H1 (cell line): ENCODE measurements around the gene RPS6KA2. TPM values are rescaled to one million over a fixed set of nuclear protein-coding genes. Genes with fewer than 3 reads are reported as not detected.
A peak's percentile ranks its signal among the peaks of the same experiment; 100 is the strongest.

ENCODE experiments used
- CTCF ChIA-PET: fragments of 300-600 bp; sonication (Branson Sonifier 250); formaldehyde crosslinking; loops from one replicate; lab custom pipeline; 2021; ENCODE audit not compliant: partially characterized antibody; lab: Charles Lee
- POLR2A ChIA-PET: fragments of 300-600 bp; sonication (Branson Sonifier 250); formaldehyde crosslinking; loops from one replicate; lab custom pipeline; 2021; ENCODE audit warnings: inconsistent platforms; ENCODE audit not compliant: partially characterized antibody; lab: Charles Lee
- DNase-seq, 2 experiments: peaks; one replicate each; pipeline versions ENCODE4 v3.0.0 to v3.0.0-alpha.2; 2010 to 2022; ENCODE audit warnings: low spot score in 2 of 2, low read depth in 1 of 2, mixed read lengths in 1 of 2
- FAIRE-seq: peaks from 2 replicates; lab custom pipeline; 2011; peaks lifted over from hg19 to GRCh38; lab: Jason Lieb, UNC
- H2AFZ ChIP-seq: 2 replicates; pipeline ENCODE4 v1.8.1; 2012; ENCODE audit warnings: low read length, inconsistent platforms
- H2AK5ac ChIP-seq: 2 replicates; pipeline ENCODE4 v1.6.1; 2013; ENCODE audit warnings: low read depth, low read length
- H2BK120ac ChIP-seq: replicated peaks from 2 replicates; pipeline ENCODE3; 2013; ENCODE audit warnings: low read depth, low read length, inconsistent platforms
- H2BK12ac ChIP-seq: 2 replicates; pipeline ENCODE4 v1.6.1; 2013; ENCODE audit warnings: low read depth, low read length
- H2BK15ac ChIP-seq: 2 replicates; pipeline ENCODE4 v1.6.1; 2013; ENCODE audit warnings: low read length
- H2BK20ac ChIP-seq: 2 replicates; pipeline ENCODE4 v1.6.1; 2013; ENCODE audit warnings: low read length
- H2BK5ac ChIP-seq: 2 replicates; pipeline ENCODE4 v1.6.1; 2013; ENCODE audit warnings: low read depth, low read length
- H3K14ac ChIP-seq: 2 replicates; pipeline ENCODE4 v1.6.1; 2013; ENCODE audit warnings: inconsistent platforms; ENCODE audit not compliant: insufficient read length
- H3K18ac ChIP-seq: 2 replicates; pipeline ENCODE4 v1.6.1; 2013; ENCODE audit warnings: low read length; ENCODE audit errors: extremely low read depth
- H3K23ac ChIP-seq: 2 replicates; pipeline ENCODE4 v1.6.1; 2013; ENCODE audit warnings: inconsistent platforms; ENCODE audit not compliant: insufficient read length
- H3K23me2 ChIP-seq: 2 replicates; pipeline ENCODE4 v1.6.1; 2013; ENCODE audit warnings: low read depth, low read length
- H3K27ac ChIP-seq: 2 replicates; pipeline ENCODE4 v1.6.1; 2011; ENCODE audit warnings: low read depth, low read length, inconsistent platforms
- H3K27me3 ChIP-seq, 4 experiments: replicated peaks in 1 of 4; 1 replicate in 1 of 4; 2 replicates in 3 of 4; pipeline versions ENCODE4 v1.6.1 to v1.8.1; 2011 to 2013; ENCODE audit warnings: low read length in 3 of 4, mild to moderate bottlenecking in 3 of 4, inconsistent platforms in 2 of 4, mixed read lengths in 2 of 4, moderate library complexity in 1 of 4; ENCODE audit not compliant: control insufficient read depth in 3 of 4, insufficient read depth in 3 of 4; ENCODE audit errors: extremely low read depth in 1 of 4
- H3K36me3 ChIP-seq, 4 experiments: 2 replicates each; pipeline versions ENCODE4 v1.6.1 to v1.8.1; 2011 to 2013; ENCODE audit warnings: mild to moderate bottlenecking in 4 of 4, low read length in 3 of 4, moderate library complexity in 2 of 4, control low read depth in 1 of 4, inconsistent platforms in 1 of 4; ENCODE audit not compliant: insufficient read depth in 4 of 4, control insufficient read depth in 2 of 4
- H3K4ac ChIP-seq: replicated peaks from 2 replicates; pipeline ENCODE3; 2013; ENCODE audit warnings: low read length, low read depth, mixed read lengths, inconsistent platforms; ENCODE audit not compliant: insufficient read length
- H3K4me1 ChIP-seq, 4 experiments: replicated peaks in 1 of 4; 1 replicate in 1 of 4; 2 replicates in 3 of 4; pipeline versions ENCODE4 v1.6.1 to v1.8.1; 2011 to 2013; ENCODE audit warnings: low read length in 3 of 4, inconsistent platforms in 2 of 4, mixed read lengths in 1 of 4; ENCODE audit not compliant: insufficient read depth in 4 of 4, control insufficient read depth in 3 of 4
- H3K4me2 ChIP-seq, 2 experiments: 2 replicates each; pipeline versions ENCODE4 v1.6.1 to v1.8.1; 2011 to 2013; ENCODE audit warnings: low read depth in 2 of 2, low read length in 2 of 2, control low read depth in 1 of 2, inconsistent platforms in 1 of 2, mild to moderate bottlenecking in 1 of 2; ENCODE audit not compliant: insufficient read depth in 1 of 2
- H3K4me3 ChIP-seq, 4 experiments: fragments of 200-600, 300-600 bp in 1 of 4; sonication (generic), shearing (Covaris generic), sonication (Bioruptor Twin) in 1 of 4; 2 replicates each; pipeline versions ENCODE4 v1.5.1 to v1.8.1; 2011 to 2016; ENCODE audit warnings: low read length in 4 of 4, low read depth in 3 of 4, control low read depth in 2 of 4, inconsistent platforms in 2 of 4, mild to moderate bottlenecking in 2 of 4, mixed read lengths in 1 of 4, moderate library complexity in 1 of 4; ENCODE audit not compliant: insufficient read depth in 2 of 4; ENCODE audit errors: extremely low read depth in 1 of 4
- H3K56ac ChIP-seq: replicated peaks from 2 replicates; pipeline ENCODE3; 2013; ENCODE audit warnings: low read depth, mild to moderate bottlenecking, mixed read lengths, low read length, inconsistent platforms; ENCODE audit not compliant: insufficient read length
- H3K79me1 ChIP-seq: 2 replicates; pipeline ENCODE4 v1.6.1; 2013; ENCODE audit warnings: low read depth, low read length, control low read depth
- H3K79me2 ChIP-seq, 2 experiments: 2 replicates each; pipeline versions ENCODE4 v1.6.1 to v1.8.1; 2012 to 2013; ENCODE audit warnings: low read length in 2 of 2, mild to moderate bottlenecking in 2 of 2, inconsistent platforms in 1 of 2; ENCODE audit not compliant: insufficient read depth in 2 of 2, control insufficient read depth in 1 of 2
- H3K9ac ChIP-seq, 4 experiments: replicated peaks in 1 of 4; 1 replicate in 1 of 4; 2 replicates in 3 of 4; pipeline versions ENCODE4 v1.6.1 to v1.8.1; 2011 to 2013; ENCODE audit warnings: low read depth in 3 of 4, low read length in 3 of 4, control low read depth in 2 of 4, mild to moderate bottlenecking in 2 of 4, moderate library complexity in 2 of 4, inconsistent platforms in 1 of 4; ENCODE audit errors: extremely low read depth in 1 of 4
- H3K9me3 ChIP-seq, 2 experiments: 2 replicates each; pipeline versions ENCODE4 v1.6.1 to v1.8.1; 2012 to 2013; ENCODE audit warnings: mild to moderate bottlenecking in 2 of 2, moderate library complexity in 2 of 2, control low read depth in 1 of 2, inconsistent platforms in 1 of 2, low read depth in 1 of 2, low read length in 1 of 2, mixed read lengths in 1 of 2; ENCODE audit not compliant: insufficient read depth in 2 of 2
- H4K20me1 ChIP-seq, 2 experiments: replicated peaks in 1 of 2; 2 replicates each; pipeline versions ENCODE3 to v1.8.1; 2011 to 2013; ENCODE audit warnings: inconsistent platforms in 2 of 2, low read length in 2 of 2, mild to moderate bottlenecking in 1 of 2; ENCODE audit not compliant: insufficient read depth in 2 of 2, control insufficient read depth in 1 of 2
- H4K5ac ChIP-seq: 2 replicates; pipeline ENCODE4 v1.6.1; 2013; ENCODE audit warnings: low read length, low read depth, mixed read lengths, inconsistent platforms; ENCODE audit not compliant: insufficient read length
- H4K8ac ChIP-seq: 2 replicates; pipeline ENCODE4 v1.8.0; 2013; ENCODE audit warnings: mild to moderate bottlenecking, moderate library complexity, low read length, inconsistent platforms; ENCODE audit not compliant: insufficient read depth; ENCODE audit errors: extremely low read depth
- H4K91ac ChIP-seq: replicated peaks from 2 replicates; pipeline ENCODE3; 2013; ENCODE audit warnings: low read length, mixed read lengths, inconsistent platforms; ENCODE audit not compliant: insufficient read length
- ASH2L ChIP-seq: fragments of 200-600, 300-600 bp; sonication (generic); IDR thresholded peaks from one replicate; pipeline ENCODE4 v1.7.1; 2017; ENCODE audit warnings: low read length
- KDM1A ChIP-seq: fragments of 200-600, 300-600 bp; sonication (generic); IDR thresholded peaks from 2 replicates; pipeline ENCODE4 v1.7.1; 2016; ENCODE audit warnings: mild to moderate bottlenecking, low read length, borderline replicate concordance
- WGBS, 2 experiments: shearing (Covaris generic) in 1 of 2; methylation state at CpG; one replicate each; pipeline versions ENCODE4 v1.1.6 to v1.1.7; 2013 to 2015; ENCODE audit warnings: low lambda C conversion rate in 2 of 2, mixed read lengths in 2 of 2, inconsistent platforms in 1 of 2, low coverage in 1 of 2, missing lambda C conversion rate in 1 of 2; ENCODE audit not compliant: insufficient replicate concordance in 2 of 2, insufficient coverage in 1 of 2, insufficient read length in 1 of 2; ENCODE audit errors: extremely low coverage in 1 of 2, missing lambda C conversion rate in 1 of 2; 5-methylcytosine and 5-hydroxymethylcytosine counted together
- polyA plus RNA-seq, 7 experiments: library from polyadenylated mRNA; depleted of rRNA in 3 of 7; stranded (reverse) in 5 of 7; unstranded in 2 of 7; fragments of >200 nt in 5 of 7; fragments of 200-250 nt in 2 of 7; gene quantifications; 1 replicate in 5 of 7; 2 replicates in 1 of 7; 4 replicates in 1 of 7; pipeline versions ENCODE4 v1.2.1 to v1.2.3, GENCODE V29; 2011 to 2013; ENCODE audit warnings: missing spikeins in 2 of 7, mixed read lengths in 2 of 7
- total RNA-seq: library from RNA; stranded (reverse); fragmentation: NEBNext Ultra II Directional; extraction: Animal tissue kit (Norgen Biotek cat#: 25700); gene quantifications from 2 replicates; pipeline ENCODE4 v1.2.1, GENCODE V29; 2021

Gene RPS6KA2
- total and polyA plus RNA-seq, 2 of the 8 experiments (the other 6 are each of a cell fraction or from before 2014, with no cell fraction given), result 8.8 to 25.7 TPM

DNA sequence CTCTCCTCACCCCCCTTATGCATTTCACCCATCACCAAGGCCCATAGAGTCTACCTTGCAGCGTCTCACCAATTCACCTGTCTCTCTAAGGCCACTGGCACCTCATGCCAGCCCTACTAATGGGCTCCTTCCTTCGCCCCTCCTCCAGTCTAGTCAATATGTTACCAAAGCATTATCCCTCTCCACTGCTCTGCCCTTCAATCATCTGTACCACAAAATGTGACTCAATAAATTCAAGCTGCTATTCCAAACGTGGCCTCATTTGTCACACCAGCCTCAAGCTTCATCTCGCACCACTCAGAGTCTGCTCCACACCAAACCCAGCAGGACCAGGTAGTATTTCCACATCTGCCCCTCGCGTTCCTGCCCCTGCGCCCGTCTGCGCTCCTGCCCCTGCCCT lies 21.8 kb upstream of the RPS6KA2 start:
- Histone ChIP-seq H3K14ac (no peak overlapping the region), H3K4me3 (no peak overlapping the region), H2BK15ac (0 out of 2 replicates have a peak overlapping the region, but pooled peaks have one; percentile 65), H2BK120ac (no peak overlapping the region), H2BK20ac (no peak overlapping the region), H3K9ac (no peak overlapping the region), H3K27me3 (no peaks in the 10 kb centered on the region; a peak in 1 of 7 replicates), H3K79me1 (no peaks in the 10 kb centered on the region), H2BK5ac (no peak overlapping the region), H4K8ac (no peak overlapping the region; the same call in 1 of the 2 replicates), H2AK5ac (no peak overlapping the region), H3K4me1 (peaks cover 3 to 17% (median 10%) of the 10 kb centered on the region in 4 experiments), H4K20me1 (peaks cover 0 to 5% of the 10 kb centered on the region in 2 experiments), H3K18ac (no peak overlapping the region), H3K56ac (no peak overlapping the region), H3K4me2 (no peak overlapping the region), H2BK12ac (0 out of 2 replicates have a peak overlapping the region, but pooled peaks have one; percentile 89), H3K23me2 (peaks cover 6% of the 10 kb centered on the region), H3K79me2 (no peaks in the 10 kb centered on the region), H3K27ac (no peak overlapping the region), H3K9me3 (peaks cover 0 to 4% of the 10 kb centered on the region in 2 experiments; a peak in 1 of 4 replicates), H4K5ac (no peak overlapping the region), H4K91ac (no peak overlapping the region), H3K23ac (no peak overlapping the region), H3K4ac (no peak overlapping the region), H3K36me3 (peaks cover 0 to 5% (median 0%) of the 10 kb centered on the region in 4 experiments; a peak in 1 of 8 replicates), H2AFZ (no peak overlapping the region)
- DNase-seq (no peak), FAIRE-seq (no peak)
- ChIA-PET CTCF (interaction anchor here (0.7 kb wide), 1 partner anchor 185 kb away, joined by 3 read pairs; no protein-coding TSS in a partner anchor), POLR2A (no interaction called here)
- TF ChIP-seq ASH2L (no peak), KDM1A (no peak)
- 94% methylated on average over 9 of the region's 9 CpGs; no CpG with 5 or more reads in 1 of the 2 experiments for WGBS, 2 experiments
